WTC11 (cell line): ENCODE data around the gene CLEC17A. TPM values are rescaled to one million over a fixed set of nuclear protein-coding genes. Genes with fewer than 3 reads are reported as not detected.

Experiments used
- ATAC-seq: fragments of 200-7000 bp; cut with Tn5 transposase; 2 replicates; pipeline ENCODE4 v1.10.0; 2021; ENCODE audit warnings: mild to moderate bottlenecking, moderate library complexity
- CTCF ChIA-PET: fragments of 300-600 bp; sonication (Branson Sonifier 250); formaldehyde crosslinking; loops from one replicate; lab custom pipeline; 2021; ENCODE audit warnings: antibody characterized with exemption; lab: Charles Lee
- POLR2A ChIA-PET: fragments of 350-600 bp; sonication (Branson Sonifier 250); formaldehyde crosslinking; loops from one replicate; lab custom pipeline; 2021; ENCODE audit warnings: antibody characterized with exemption; lab: Charles Lee
- DNase-seq: peaks from one replicate; pipeline ENCODE4 v3.0.0; 2021; ENCODE audit warnings: low spot score
- H3K27ac Mint-ChIP-seq: 2 replicates; pipeline ENCODE4 v1.8.0; 2021; ENCODE audit warnings: mixed read lengths
- H3K27me3 Mint-ChIP-seq: 2 replicates; pipeline ENCODE4 v1.8.0; 2021; ENCODE audit warnings: low read depth, mild to moderate bottlenecking, moderate library complexity, mixed read lengths
- H3K36me3 Mint-ChIP-seq: 2 replicates; pipeline ENCODE4 v1.8.0; 2021; ENCODE audit warnings: mixed read lengths
- H3K4me1 Mint-ChIP-seq: 2 replicates; pipeline ENCODE4 v1.8.0; 2022; ENCODE audit warnings: mixed read lengths
- H3K4me3 Mint-ChIP-seq: 2 replicates; pipeline ENCODE4 v1.8.0; 2021; ENCODE audit warnings: mild to moderate bottlenecking, moderate library complexity, mixed read lengths
- H3K9me3 Mint-ChIP-seq: 2 replicates; pipeline ENCODE4 v1.8.0; 2021; ENCODE audit warnings: mixed read lengths
- CBFB ChIP-seq: sonication (generic); formaldehyde crosslinking; IDR thresholded peaks from 2 replicates; pipeline ENCODE4 v1.8.1; 2022; ENCODE audit warnings: mild to moderate bottlenecking, low read depth, missing genetic modification reagents
- E2F4 ChIP-seq: sonication (generic); formaldehyde crosslinking; IDR thresholded peaks from 2 replicates; pipeline ENCODE4 v1.8.1; 2022; ENCODE audit warnings: low read depth, mild to moderate bottlenecking, moderate library complexity, missing genetic modification reagents, borderline replicate concordance
- FOXJ3 ChIP-seq: sonication (generic); formaldehyde crosslinking; IDR thresholded peaks from 2 replicates; pipeline ENCODE4 v1.9.0; 2021; ENCODE audit warnings: missing genetic modification reagents, mild to moderate bottlenecking, borderline replicate concordance
- GABPB1 ChIP-seq: sonication (generic); formaldehyde crosslinking; IDR thresholded peaks from 2 replicates; pipeline ENCODE4 v1.8.1; 2023; ENCODE audit warnings: mild to moderate bottlenecking, missing genetic modification reagents
- GRHL2 ChIP-seq: fragments of 250-450 bp; sonication (Bioruptor Pico); IDR thresholded peaks from 2 replicates; pipeline ENCODE4 v1.8.0; 2022; ENCODE audit warnings: mild to moderate bottlenecking, moderate library complexity; ENCODE audit not compliant: insufficient replicate concordance, severe bottlenecking
- NFE2L1 ChIP-seq: sonication (generic); formaldehyde crosslinking; IDR thresholded peaks from 2 replicates; pipeline ENCODE4 v1.8.1; 2023; ENCODE audit warnings: missing genetic modification reagents
- NR3C1 ChIP-seq: sonication (generic); formaldehyde crosslinking; conservative IDR thresholded peaks from 2 replicates; pipeline ENCODE4 v1.8.1; 2023; ENCODE audit warnings: low read depth, mild to moderate bottlenecking, missing genetic modification reagents
- RORB ChIP-seq: fragments of 250-450 bp; sonication (Bioruptor Pico); IDR thresholded peaks from 2 replicates; pipeline ENCODE4 v1.9.0; 2021; ENCODE audit warnings: mild to moderate bottlenecking
- SMAD4 ChIP-seq: sonication (generic); formaldehyde crosslinking; IDR thresholded peaks from 2 replicates; pipeline ENCODE4 v1.8.0; 2022; ENCODE audit warnings: mild to moderate bottlenecking, missing genetic modification reagents
- USF1 ChIP-seq: sonication (generic); formaldehyde crosslinking; IDR thresholded peaks from 2 replicates; pipeline ENCODE4 v1.8.0; 2022; ENCODE audit warnings: mild to moderate bottlenecking, missing genetic modification reagents
- ZNF121 ChIP-seq: sonication (generic); formaldehyde crosslinking; IDR thresholded peaks from 2 replicates; pipeline ENCODE4 v1.8.0; 2023; ENCODE audit warnings: missing genetic modification reagents
- ZNF138 ChIP-seq: sonication (generic); formaldehyde crosslinking; conservative IDR thresholded peaks from 2 replicates; pipeline ENCODE4 v1.8.1; 2022; ENCODE audit warnings: mild to moderate bottlenecking, moderate library complexity, missing genetic modification reagents
- ZNF396 ChIP-seq: fragments of 250-450 bp; sonication (Bioruptor Pico); IDR thresholded peaks from 2 replicates; pipeline ENCODE4 v1.8.0; 2021; ENCODE audit warnings: mild to moderate bottlenecking, moderate library complexity, borderline replicate concordance
- ZNF416 ChIP-seq: fragments of 250-450 bp; sonication (Bioruptor Pico); IDR thresholded peaks from 2 replicates; pipeline ENCODE4 v1.9.0; 2021; ENCODE audit warnings: mild to moderate bottlenecking, inconsistent platforms
- ZNF423 ChIP-seq: fragments of 250-450 bp; sonication (Bioruptor Pico); IDR thresholded peaks from 2 replicates; pipeline ENCODE4 v2.1.2; 2022; ENCODE audit warnings: mild to moderate bottlenecking, moderate library complexity
- ZNF512 ChIP-seq: sonication (generic); formaldehyde crosslinking; IDR thresholded peaks from 2 replicates; pipeline ENCODE4 v1.8.1; 2022; ENCODE audit warnings: missing genetic modification reagents, borderline replicate concordance
- ZNF671 ChIP-seq: fragments of 250-450 bp; sonication (Bioruptor Pico); IDR thresholded peaks from 2 replicates; pipeline ENCODE4 v1.8.0; 2021; ENCODE audit warnings: mild to moderate bottlenecking
- total RNA-seq: library from RNA; stranded (reverse); gene quantifications from 3 replicates; pipeline ENCODE4 v1.2.3, GENCODE V29; 2021
- TF ChIP-seq, protein P1 (sequence below): fragments of 250-450 bp; sonication (Bioruptor Pico); IDR thresholded peaks from 2 replicates; pipeline ENCODE4 v1.8.0; 2021; ENCODE audit warnings: mild to moderate bottlenecking
- TF ChIP-seq, protein P2 (sequence below): sonication (generic); formaldehyde crosslinking; IDR thresholded peaks from 2 replicates; pipeline ENCODE4 v1.8.1; 2022; ENCODE audit warnings: mild to moderate bottlenecking, moderate library complexity, missing genetic modification reagents
- TF ChIP-seq, protein P3 (sequence below): sonication (generic); formaldehyde crosslinking; IDR thresholded peaks from 2 replicates; pipeline ENCODE4 v1.8.0; 2022; ENCODE audit warnings: mild to moderate bottlenecking, missing genetic modification reagents
- TF ChIP-seq, protein P4 (sequence below): sonication (generic); formaldehyde crosslinking; IDR thresholded peaks from 2 replicates; pipeline ENCODE4 v1.8.0; 2023; ENCODE audit warnings: mild to moderate bottlenecking, missing genetic modification reagents

The CLEC17A gene
- total RNA-seq, 1 experiment from 2014 or later: not detected

- ChIA-PET CTCF (interaction anchor here (0.5 to 2.3 kb wide), 3 partner anchors 9 to 179 kb away, joined by 9 to 10 read pairs (median 9); partner anchors contain the start of gene NDUFB7), POLR2A (interaction anchor here (0.9 kb wide), 1 partner anchor 8 kb away, joined by 4 read pairs; the partner anchor contains the start of gene NDUFB7)
- Mint-ChIP-seq H3K9me3 (no peaks in the 10 kb centered on the region), H3K4me1 (peaks cover 37% of the 10 kb centered on the region), H3K27ac (no peak overlapping the region), H3K27me3 (no peaks in the 10 kb centered on the region), H3K4me3 (no peak overlapping the region), H3K36me3 (peaks cover 2% of the 10 kb centered on the region; the same call in 1 of the 2 replicates)
- ATAC-seq (no peak), DNase-seq (no peak)
- TF ChIP-seq SMAD4 (CRISPR knock-in tag): no peak
- TF ChIP-seq ZNF423 (CRISPR knock-in tag): no peak
- TF ChIP-seq, protein P1, sequence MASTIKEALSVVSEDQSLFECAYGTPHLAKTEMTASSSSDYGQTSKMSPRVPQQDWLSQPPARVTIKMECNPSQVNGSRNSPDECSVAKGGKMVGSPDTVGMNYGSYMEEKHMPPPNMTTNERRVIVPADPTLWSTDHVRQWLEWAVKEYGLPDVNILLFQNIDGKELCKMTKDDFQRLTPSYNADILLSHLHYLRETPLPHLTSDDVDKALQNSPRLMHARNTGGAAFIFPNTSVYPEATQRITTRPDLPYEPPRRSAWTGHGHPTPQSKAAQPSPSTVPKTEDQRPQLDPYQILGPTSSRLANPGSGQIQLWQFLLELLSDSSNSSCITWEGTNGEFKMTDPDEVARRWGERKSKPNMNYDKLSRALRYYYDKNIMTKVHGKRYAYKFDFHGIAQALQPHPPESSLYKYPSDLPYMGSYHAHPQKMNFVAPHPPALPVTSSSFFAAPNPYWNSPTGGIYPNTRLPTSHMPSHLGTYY: no peak
- TF ChIP-seq NFE2L1 (CRISPR knock-in tag): no peak
- no peak for TF ChIP-seq GABPB1 (CRISPR knock-in tag)
- TF ChIP-seq RORB (CRISPR knock-in tag): no peak
- no peak for TF ChIP-seq FOXJ3 (CRISPR knock-in tag)
- no peak for TF ChIP-seq CBFB
- TF ChIP-seq ZNF138 (CRISPR knock-in tag): no peak
- TF ChIP-seq, protein P2, sequence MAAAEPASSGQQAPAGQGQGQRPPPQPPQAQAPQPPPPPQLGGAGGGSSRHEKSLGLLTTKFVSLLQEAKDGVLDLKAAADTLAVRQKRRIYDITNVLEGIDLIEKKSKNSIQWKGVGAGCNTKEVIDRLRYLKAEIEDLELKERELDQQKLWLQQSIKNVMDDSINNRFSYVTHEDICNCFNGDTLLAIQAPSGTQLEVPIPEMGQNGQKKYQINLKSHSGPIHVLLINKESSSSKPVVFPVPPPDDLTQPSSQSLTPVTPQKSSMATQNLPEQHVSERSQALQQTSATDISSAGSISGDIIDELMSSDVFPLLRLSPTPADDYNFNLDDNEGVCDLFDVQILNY: no peak
- no peak for TF ChIP-seq USF1 (CRISPR knock-in tag)
- no peak for TF ChIP-seq E2F4 (CRISPR knock-in tag)
- no peak for TF ChIP-seq GRHL2 (CRISPR knock-in tag)
- TF ChIP-seq ZNF512 (CRISPR knock-in tag): no peak
These were observed 19.3 kb upstream of the CLEC17A start for GRCh38 chr19:14563590-14563926.

GRCh38 chr19:14563989-14564651 is 18.8 kb upstream of the CLEC17A start:
- DNase-seq (peak; percentile 98), ATAC-seq (peak; percentile 85)
- Mint-ChIP-seq H3K4me3 (peak overlapping the region; percentile 56; the same call in 1 of the 2 replicates), H3K27ac (peak overlapping the region; percentile 99), H3K4me1 (peaks cover 32% of the 10 kb centered on the region), H3K9me3 (no peaks in the 10 kb centered on the region), H3K27me3 (no peaks in the 10 kb centered on the region), H3K36me3 (peaks cover 2% of the 10 kb centered on the region; the same call in 1 of the 2 replicates)
- ChIA-PET POLR2A (no interaction called here), CTCF (interaction anchor here (0.5 kb wide), 1 partner anchor 180 kb away, joined by 9 read pairs; no protein-coding TSS in a partner anchor)
- no peak for TF ChIP-seq NR3C1 (CRISPR knock-in tag)
- TF ChIP-seq ZNF396 (CRISPR knock-in tag): no peak
- no peak for TF ChIP-seq E2F4 (CRISPR knock-in tag)
- TF ChIP-seq, protein P3, sequence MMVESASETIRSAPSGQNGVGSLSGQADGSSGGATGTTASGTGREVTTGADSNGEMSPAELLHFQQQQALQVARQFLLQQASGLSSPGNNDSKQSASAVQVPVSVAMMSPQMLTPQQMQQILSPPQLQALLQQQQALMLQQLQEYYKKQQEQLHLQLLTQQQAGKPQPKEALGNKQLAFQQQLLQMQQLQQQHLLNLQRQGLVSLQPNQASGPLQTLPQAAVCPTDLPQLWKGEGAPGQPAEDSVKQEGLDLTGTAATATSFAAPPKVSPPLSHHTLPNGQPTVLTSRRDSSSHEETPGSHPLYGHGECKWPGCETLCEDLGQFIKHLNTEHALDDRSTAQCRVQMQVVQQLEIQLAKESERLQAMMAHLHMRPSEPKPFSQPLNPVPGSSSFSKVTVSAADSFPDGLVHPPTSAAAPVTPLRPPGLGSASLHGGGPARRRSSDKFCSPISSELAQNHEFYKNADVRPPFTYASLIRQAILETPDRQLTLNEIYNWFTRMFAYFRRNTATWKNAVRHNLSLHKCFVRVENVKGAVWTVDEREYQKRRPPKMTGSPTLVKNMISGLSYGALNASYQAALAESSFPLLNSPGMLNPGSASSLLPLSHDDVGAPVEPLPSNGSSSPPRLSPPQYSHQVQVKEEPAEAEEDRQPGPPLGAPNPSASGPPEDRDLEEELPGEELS (CRISPR knock-in tag): no peak
- no peak for TF ChIP-seq ZNF416 (CRISPR knock-in tag)
- TF ChIP-seq ZNF671: no peak
- no peak for TF ChIP-seq ZNF121 (CRISPR knock-in tag)
- TF ChIP-seq, protein P4, sequence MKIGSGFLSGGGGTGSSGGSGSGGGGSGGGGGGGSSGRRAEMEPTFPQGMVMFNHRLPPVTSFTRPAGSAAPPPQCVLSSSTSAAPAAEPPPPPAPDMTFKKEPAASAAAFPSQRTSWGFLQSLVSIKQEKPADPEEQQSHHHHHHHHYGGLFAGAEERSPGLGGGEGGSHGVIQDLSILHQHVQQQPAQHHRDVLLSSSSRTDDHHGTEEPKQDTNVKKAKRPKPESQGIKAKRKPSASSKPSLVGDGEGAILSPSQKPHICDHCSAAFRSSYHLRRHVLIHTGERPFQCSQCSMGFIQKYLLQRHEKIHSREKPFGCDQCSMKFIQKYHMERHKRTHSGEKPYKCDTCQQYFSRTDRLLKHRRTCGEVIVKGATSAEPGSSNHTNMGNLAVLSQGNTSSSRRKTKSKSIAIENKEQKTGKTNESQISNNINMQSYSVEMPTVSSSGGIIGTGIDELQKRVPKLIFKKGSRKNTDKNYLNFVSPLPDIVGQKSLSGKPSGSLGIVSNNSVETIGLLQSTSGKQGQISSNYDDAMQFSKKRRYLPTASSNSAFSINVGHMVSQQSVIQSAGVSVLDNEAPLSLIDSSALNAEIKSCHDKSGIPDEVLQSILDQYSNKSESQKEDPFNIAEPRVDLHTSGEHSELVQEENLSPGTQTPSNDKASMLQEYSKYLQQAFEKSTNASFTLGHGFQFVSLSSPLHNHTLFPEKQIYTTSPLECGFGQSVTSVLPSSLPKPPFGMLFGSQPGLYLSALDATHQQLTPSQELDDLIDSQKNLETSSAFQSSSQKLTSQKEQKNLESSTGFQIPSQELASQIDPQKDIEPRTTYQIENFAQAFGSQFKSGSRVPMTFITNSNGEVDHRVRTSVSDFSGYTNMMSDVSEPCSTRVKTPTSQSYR: no peak
- TF ChIP-seq, protein P2: no peak
